Hepatocyte (in vitro differentiated cells): ENCODE data around the gene TLE6.

Experiments
- EZH2 ChIP-seq: fragments of 200-600 bp; sonication (generic); IDR thresholded peaks from 2 replicates; pipeline ENCODE4 v1.6.1; 2016; ENCODE audit warnings: antibody characterized with exemption, mild to moderate bottlenecking, borderline replicate concordance
- TF ChIP-seq, protein P1 (sequence below): fragments of 200-600 bp; sonication (generic); IDR thresholded peaks from 2 replicates; pipeline ENCODE4 v1.5.1; 2016; ENCODE audit warnings: antibody characterized with exemption, mild to moderate bottlenecking; ENCODE audit not compliant: poor library complexity

DNA sequence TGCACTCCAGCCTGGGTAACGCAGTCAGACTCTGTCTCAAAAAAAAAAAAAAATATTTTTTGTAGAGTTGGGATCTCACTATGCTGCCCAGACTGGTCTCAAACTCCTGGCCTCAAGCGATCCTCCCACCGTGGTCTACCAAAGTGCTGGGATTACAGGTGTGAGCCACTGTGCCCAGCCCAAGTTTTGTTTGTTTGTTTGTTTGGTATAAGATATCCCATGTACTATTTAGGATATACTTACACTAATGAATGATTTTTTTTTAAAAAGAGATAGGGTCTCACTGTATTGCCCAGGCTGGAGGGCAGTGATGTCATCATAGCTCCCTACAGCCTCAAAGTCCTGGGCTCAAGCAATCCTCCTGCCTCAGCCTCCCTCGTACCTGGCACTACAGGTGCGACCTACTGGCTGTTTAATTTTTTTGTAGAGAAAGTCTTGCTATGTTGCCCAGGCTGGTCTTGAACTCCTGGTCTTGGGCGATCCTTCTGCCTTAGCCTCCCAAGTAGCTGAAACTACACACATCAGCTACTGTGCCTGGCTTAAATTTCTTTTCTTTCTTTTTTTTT, 24.0 kb downstream of the TLE6 start:
- TF ChIP-seq, protein P1, sequence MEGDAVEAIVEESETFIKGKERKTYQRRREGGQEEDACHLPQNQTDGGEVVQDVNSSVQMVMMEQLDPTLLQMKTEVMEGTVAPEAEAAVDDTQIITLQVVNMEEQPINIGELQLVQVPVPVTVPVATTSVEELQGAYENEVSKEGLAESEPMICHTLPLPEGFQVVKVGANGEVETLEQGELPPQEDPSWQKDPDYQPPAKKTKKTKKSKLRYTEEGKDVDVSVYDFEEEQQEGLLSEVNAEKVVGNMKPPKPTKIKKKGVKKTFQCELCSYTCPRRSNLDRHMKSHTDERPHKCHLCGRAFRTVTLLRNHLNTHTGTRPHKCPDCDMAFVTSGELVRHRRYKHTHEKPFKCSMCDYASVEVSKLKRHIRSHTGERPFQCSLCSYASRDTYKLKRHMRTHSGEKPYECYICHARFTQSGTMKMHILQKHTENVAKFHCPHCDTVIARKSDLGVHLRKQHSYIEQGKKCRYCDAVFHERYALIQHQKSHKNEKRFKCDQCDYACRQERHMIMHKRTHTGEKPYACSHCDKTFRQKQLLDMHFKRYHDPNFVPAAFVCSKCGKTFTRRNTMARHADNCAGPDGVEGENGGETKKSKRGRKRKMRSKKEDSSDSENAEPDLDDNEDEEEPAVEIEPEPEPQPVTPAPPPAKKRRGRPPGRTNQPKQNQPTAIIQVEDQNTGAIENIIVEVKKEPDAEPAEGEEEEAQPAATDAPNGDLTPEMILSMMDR = no peak
- no peak for TF ChIP-seq EZH2
